Stimulated activated CD8-positive, alpha-beta memory T cell treated with anti-CD3 and anti-CD28 coated beads, Interleukin-4, amount 100 ng/mL, for 48 hours (primary cell): ENCODE results near the gene ANKLE2.

Experiments used
- DNase-seq: peaks from one replicate; pipeline ENCODE4 v3.0.0-alpha.2; 2020

Gene ANKLE2

GRCh38 chr12:132685400-132685799, 76.2 kb downstream of the ANKLE2 start:
- no peak for DNase-seq

- no peak for DNase-seq
These were observed 84.1 kb downstream of the ANKLE2 start for GRCh38 chr12:132677492-132677891.

- no peak for DNase-seq
These were observed 85.7 kb downstream of the ANKLE2 start for GRCh38 chr12:132675757-132676432.
